Stimulated activated CD8-positive, alpha-beta memory T cell treated with anti-CD3 and anti-CD28 coated beads, Interleukin-12 subunit alpha, Interleukin-12 subunit beta, amount 100 ng/mL, for 1 hour (primary cell): ENCODE measurements around the gene KRI1.

Experiments
- DNase-seq: peaks from one replicate; pipeline ENCODE4 v3.0.0-alpha.2; 2020; ENCODE audit warnings: low read depth

KRI1 gene

DNA sequence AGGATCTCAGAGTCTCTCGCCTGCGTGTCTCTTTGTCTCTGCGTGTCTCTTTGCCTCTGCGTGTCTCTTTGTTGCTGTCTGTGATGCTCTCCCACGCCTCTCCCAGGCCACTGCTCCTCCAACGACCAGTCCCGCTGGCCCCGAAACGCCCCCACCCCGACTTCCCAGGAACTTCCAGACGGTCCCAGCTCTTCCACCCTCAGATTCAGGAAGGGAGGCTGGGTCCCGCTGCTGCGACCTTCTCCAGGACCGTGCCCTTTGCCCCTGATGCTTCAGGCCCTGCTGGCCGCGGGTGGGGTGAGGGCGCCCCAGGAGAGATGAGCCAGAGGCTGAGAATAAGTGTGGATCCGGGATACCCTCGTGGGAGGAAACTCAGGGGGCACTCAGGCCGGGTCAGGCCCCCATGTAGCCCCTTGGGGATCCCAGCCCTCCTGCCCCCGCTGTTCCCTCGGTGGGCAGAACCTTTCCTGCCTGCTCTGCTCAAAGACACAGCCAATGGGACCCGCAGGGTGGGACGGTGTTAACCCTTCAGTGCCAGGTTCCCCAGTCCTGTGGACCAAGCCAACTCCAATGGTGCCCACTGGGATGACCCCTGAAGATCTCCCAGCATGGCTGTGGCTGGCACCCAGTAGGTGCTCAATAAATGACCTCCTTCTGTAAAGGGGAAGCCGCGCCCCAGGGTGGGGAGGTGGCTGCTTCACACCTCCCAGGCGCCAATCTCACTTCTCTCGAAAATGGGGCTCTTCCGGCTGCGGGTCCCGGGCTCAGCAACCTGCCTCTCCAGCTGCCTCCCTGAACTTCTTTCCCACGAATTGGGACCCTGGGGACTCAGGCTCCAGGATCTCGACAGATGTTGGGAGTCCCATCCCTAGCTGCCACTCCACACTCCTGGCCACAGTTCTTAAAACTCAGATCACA, 47.1 kb downstream of the KRI1 start:
- DNase-seq, result no peak

DNA sequence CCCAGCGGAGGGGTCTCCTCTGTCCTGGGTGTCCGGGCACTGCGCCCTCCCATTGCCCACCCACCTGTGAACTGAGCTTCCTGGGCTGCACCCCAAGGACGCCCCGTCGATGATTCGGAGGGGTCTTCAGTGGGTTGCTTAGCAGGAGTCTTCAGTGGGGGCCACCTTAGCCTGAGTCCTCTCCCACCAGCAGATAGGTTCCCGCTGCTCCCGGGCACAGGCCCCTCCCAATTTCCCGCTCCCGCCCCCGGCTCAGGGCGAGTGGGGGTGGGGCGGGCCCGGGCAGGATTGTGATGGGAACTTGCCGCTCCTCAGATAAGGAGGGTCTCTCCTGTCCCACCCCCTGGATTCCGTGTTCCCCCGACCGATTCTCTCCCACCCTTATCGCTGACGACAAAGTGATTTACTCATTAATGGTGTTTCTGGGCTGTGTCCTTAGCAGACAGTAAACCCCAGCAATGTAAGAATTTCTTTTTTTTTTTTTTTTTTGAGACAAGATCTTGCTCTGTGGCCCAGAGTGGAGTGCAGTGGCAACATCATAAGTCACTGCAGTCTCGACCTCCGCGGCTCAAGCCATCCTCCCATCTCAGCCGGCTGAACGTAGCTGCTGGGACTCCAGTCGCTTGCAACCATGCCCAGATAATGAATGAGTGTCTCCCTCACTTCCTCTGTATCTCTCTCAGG, 47.9 kb downstream of the KRI1 start:
- DNase-seq, result no peak

DNA sequence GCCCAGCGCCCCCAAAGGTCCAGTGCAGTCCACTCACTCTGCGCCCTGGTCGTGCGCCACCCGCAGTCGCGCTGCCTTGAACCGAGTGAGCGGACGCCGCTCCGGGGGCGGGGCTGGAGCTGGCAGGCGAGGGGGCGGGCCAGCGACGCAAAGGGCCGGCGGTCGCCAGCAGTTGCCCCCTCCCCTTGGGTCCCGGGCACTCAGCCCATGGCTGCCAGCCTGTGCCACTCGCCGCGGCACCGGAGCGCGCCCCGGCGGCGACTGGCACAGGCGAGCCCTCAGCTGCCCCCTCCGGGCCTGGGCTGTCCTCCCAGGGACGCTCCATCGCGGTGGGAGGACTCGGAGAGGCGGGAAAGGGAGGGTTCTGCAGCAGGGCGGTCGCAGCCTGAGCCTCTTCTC, 48.5 kb downstream of the KRI1 start, which contains the start of gene S1PR5:
Gene S1PR5, minus strand, starts transcription at position 87 of the 399 bp plus-strand sequence. CDS start 2,436 bp downstream, outside the sequence.
- no peak for DNase-seq

DNA sequence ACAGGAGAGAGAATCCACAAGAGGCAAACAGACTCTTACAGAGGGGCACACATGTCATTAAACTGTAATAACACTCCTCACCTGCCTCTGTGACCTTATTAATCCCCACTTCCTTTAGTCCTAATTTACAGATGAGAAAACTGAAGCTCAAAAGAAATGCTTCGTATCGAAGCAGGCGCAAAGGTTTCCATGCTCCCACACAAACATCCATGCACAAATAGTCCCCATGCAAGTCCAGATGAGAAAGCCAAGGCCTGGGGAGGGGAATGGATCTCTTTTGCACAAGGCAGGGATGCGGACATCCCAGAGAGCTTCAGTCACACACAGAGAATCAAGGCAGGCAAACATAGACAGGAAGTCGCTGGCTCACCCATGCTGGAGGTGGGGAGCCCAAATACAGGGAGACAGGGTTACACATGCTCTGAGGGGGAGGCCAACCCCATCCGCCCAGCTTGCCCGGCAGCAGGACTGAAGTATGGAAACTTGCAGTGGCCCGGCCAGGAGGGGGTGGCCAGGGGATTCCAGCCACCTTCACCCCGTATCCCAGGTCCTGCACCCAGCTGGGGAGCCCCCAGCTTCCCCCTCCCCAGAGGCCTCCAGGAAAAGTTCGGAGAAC, 49.0 kb downstream of the KRI1 start:
- no peak for DNase-seq

DNA sequence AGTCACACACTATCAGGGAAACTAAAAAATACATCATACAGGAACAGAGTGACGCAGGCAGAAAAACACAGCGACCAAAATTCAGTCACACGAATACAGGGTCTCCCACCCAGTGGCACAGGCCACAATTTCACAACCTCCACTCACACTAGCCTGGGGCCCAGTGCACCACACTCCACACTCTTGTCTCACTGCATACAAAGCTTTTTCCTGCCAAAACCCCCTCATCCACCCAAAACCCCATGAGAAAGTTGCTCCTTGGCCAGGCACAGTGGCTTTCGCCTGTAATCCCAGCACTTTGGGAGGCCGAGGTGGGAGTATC, 49.8 kb downstream of the KRI1 start:
- no peak for DNase-seq

DNA sequence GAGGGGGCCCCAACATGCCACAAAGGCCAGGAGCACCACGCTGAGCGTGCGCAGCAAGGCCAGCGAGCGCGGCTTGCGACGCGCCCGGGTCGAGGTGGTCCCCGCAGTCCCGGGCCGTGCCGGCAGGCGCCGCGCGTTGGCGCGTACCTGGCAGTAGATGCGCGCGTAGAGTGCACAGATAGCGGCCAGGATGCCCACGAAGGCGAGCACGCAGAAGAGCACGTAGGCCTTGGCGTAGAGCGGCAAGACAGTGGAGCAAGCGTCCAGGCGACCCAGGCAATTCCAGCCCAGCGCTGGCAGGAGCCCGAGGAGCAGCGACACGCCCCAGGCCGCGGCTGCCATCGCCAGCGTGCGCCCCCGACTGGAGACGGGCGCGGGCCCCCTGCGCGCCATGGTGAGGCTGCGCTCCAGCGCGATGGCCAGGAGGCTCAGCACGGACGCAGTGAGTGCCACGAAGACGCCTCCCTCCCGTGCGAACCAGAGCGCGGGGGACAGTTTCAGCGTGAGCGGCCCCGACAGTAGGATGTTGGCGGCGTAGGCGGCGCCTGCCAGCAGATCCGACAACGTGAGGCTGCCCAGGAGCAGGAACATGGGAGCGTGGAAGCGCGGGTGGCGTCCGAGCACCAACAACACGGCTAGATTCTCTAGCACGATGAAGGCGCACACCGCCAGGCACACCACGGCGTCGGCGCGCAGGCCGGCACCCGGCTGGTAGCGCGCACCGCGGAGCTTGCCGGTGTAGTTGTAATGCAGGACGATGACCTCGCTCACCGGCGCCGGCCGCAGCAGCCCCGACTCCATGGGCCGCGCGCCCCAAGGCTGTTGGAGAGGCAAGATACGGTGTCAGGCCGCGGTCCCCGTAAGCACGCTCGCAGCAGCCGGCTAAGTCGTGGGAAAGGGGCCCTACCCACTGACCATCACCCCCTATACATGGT, 51.3 kb downstream of the KRI1 start:
- no peak for DNase-seq

DNA sequence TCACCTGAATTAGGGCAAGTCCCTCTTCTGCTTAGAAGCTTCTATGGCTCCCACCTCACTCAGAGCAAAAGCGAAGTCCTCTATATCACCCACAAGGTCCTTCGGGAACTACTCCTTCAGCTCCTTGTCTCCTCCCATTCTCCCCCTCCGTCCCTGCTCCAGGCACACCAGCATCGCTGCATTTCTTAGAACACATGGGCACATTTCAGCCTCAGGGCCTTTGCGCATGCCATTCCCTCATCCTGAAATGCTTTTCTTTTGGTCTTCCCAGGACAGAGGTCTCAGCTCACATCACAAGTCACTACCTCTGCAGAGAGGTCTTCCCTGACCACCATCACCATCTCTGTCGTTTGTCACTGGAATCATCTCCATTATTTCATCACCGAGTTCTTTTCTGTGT, 52.6 kb downstream of the KRI1 start:
- no peak for DNase-seq

DNA sequence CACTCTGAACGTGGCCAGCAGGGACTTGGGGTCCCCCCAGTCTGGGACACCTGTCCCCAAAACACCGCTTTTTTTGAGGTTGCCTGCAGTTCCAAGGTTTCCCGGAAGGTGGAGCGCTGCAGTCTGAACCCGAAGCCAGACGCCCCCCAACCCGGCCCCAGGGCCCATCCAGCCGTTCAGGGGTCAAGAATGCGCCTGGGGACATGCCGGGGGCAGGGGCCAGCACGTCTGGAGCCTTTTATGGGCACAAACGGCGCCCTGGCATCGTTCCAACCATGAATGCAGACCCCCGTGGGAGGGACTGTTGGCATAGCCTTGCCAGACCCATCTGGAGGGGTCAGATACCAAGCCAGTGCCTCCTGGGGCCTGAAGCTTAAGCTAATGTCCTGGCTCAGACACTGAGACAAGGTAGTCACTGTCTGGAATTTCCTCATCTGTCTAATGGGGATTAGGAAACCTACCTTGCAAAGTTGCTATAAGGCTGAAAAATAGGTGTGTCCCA, 55.5 kb downstream of the KRI1 start:
- no peak for DNase-seq

DNA sequence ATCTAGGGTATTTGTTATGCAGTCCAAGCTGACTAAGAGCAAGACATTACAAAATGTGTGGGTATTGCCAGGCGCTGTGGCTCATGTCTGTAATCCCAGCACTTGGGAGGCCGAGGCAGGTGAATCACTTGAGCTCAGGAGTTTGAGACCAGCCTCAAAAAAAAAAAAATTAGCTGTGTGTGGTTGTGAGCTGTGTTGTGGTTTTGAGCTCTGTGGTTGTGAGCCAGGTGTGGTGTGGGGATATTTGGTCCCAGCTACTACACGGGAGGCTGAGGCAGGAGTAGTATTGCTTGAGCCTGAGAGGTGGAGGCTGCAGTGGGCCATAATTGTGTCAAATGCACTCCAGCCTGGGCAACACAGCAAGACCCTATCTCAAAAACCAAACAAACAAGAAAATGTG, 57.1 kb downstream of the KRI1 start:
- DNase-seq, result no peak

DNA sequence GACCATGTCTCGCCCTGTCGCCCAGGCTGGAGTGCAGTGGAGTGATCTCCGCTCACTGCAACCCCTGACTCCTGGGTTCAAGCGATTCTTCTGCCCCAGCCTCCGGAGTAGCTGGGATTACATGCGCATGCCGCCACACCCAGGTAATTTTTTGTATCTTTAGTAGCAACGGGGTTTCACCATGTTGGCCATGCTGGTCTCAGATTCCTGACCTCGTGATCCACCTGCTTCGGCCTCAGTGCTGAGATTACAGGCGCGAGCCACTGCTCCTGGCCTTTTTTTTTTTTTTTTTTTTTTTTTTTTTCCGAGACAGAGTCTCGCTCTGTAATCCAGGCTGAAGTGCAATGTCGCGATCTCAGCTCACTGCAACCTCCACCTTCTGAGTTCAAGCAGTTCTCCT, 57.8 kb downstream of the KRI1 start:
- no peak for DNase-seq

DNA sequence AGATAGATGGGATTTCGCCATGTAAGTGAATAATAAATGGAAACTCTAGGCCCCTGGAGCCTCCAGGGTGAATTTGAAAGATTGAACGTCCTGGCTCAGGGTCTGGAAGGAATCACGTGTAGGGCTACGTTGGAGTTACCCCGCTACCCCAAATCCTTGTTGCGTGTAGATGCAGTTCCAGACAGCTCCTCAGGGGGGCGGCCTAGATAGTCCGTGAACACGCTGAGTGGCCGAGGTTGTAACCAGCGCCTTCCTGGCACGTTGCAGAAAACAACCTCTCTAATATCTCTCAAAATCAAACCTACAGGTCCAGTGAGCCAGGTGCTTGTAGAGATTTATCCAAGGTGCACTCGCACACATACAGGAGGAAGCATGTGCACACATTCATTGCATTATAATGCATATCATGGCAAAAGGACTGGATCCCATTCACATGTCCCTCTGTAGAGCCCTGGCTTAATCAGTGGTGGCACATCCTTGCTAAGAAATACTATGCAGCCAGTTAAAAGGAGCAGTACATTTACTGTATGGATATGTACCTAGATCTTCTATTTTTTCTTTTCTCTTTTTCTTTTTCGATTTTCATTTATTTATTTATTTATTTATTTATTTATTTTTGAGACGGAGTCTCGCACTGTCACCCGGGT, 60.1 kb downstream of the KRI1 start:
- DNase-seq, result peak; percentile 65
